Measurements from ENCODE around the gene MMP25.

DNA sequence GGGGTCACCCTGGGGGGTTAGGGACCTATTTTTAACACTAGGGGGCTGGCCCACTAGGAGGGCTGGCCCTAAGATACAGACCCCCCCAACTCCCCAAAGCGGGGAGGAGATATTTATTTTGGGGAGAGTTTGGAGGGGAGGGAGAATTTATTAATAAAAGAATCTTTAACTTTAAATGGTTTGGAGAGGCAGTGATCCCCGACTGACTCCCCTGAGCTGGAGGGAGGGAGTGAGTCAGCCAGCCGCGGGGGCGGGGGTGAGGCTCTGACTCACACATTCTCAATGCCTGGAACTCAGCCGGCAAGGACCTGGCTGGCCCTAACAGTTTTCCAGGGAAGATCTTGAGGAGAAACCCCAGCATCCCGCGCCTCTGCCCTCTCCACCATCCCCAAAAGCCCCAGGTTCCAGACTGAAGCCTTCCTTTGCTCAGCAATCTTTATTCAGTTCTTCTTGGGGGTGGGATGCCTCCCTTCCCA, 24.1 kb upstream of the MMP25 start:
- TF ChIP-seq, protein P1, sequence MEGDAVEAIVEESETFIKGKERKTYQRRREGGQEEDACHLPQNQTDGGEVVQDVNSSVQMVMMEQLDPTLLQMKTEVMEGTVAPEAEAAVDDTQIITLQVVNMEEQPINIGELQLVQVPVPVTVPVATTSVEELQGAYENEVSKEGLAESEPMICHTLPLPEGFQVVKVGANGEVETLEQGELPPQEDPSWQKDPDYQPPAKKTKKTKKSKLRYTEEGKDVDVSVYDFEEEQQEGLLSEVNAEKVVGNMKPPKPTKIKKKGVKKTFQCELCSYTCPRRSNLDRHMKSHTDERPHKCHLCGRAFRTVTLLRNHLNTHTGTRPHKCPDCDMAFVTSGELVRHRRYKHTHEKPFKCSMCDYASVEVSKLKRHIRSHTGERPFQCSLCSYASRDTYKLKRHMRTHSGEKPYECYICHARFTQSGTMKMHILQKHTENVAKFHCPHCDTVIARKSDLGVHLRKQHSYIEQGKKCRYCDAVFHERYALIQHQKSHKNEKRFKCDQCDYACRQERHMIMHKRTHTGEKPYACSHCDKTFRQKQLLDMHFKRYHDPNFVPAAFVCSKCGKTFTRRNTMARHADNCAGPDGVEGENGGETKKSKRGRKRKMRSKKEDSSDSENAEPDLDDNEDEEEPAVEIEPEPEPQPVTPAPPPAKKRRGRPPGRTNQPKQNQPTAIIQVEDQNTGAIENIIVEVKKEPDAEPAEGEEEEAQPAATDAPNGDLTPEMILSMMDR (IDR thresholded peaks at IDR 0.05): no peak
- TF ChIP-seq POLR2AphosphoS5 (IDR thresholded peaks at IDR 0.05; ENCODE audit: low read depth, low read length) (peak; percentile 18), TCF7L2 (IDR thresholded peaks at IDR 0.05; ENCODE audit: low read depth, low read length) (no peak)
- TF ChIP-seq, protein P2, sequence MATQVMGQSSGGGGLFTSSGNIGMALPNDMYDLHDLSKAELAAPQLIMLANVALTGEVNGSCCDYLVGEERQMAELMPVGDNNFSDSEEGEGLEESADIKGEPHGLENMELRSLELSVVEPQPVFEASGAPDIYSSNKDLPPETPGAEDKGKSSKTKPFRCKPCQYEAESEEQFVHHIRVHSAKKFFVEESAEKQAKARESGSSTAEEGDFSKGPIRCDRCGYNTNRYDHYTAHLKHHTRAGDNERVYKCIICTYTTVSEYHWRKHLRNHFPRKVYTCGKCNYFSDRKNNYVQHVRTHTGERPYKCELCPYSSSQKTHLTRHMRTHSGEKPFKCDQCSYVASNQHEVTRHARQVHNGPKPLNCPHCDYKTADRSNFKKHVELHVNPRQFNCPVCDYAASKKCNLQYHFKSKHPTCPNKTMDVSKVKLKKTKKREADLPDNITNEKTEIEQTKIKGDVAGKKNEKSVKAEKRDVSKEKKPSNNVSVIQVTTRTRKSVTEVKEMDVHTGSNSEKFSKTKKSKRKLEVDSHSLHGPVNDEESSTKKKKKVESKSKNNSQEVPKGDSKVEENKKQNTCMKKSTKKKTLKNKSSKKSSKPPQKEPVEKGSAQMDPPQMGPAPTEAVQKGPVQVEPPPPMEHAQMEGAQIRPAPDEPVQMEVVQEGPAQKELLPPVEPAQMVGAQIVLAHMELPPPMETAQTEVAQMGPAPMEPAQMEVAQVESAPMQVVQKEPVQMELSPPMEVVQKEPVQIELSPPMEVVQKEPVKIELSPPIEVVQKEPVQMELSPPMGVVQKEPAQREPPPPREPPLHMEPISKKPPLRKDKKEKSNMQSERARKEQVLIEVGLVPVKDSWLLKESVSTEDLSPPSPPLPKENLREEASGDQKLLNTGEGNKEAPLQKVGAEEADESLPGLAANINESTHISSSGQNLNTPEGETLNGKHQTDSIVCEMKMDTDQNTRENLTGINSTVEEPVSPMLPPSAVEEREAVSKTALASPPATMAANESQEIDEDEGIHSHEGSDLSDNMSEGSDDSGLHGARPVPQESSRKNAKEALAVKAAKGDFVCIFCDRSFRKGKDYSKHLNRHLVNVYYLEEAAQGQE (IDR thresholded peaks at IDR 0.05; ENCODE audit: insufficient read depth in 1 of 2, low read depth in 2 of 2, low read length in 1 of 2): no peak

Measured in Panc1 (cell line).